GM19397 (cell line): ENCODE data around the gene PLPP7.

Experiments used
- ATAC-seq: cut with Tn5 transposase; IDR thresholded peaks from one replicate; pipeline ENCODE4 v1.9.1; 2021; ENCODE audit warnings: mild to moderate bottlenecking, moderate library complexity; ENCODE audit not compliant: unreplicated experiment

PLPP7 gene

GRCh38 chr9:131302244-131303075 is 12.9 kb downstream of the PLPP7 start:
- ATAC-seq = no peak

GRCh38 chr9:131303381-131304321 is 14.1 kb downstream of the PLPP7 start:
- no peak for ATAC-seq

GRCh38 chr9:131304676-131305355 is 15.3 kb downstream of the PLPP7 start:
- no peak for ATAC-seq

GRCh38 chr9:131306397-131307004 is 17.0 kb downstream of the PLPP7 start:
- no peak for ATAC-seq

GRCh38 chr9:131307974-131308373 is 18.5 kb downstream of the PLPP7 start:
- no peak for ATAC-seq

GRCh38 chr9:131308452-131308851 is 18.9 kb downstream of the PLPP7 start:
- ATAC-seq = no peak

GRCh38 chr9:131308906-131309529 is 19.5 kb downstream of the PLPP7 start:
- ATAC-seq = no peak

- ATAC-seq = no peak
These were observed 20.2 kb downstream of the PLPP7 start for GRCh38 chr9:131309530-131310276.

GRCh38 chr9:131310833-131311554 is 21.5 kb downstream of the PLPP7 start:
- no peak for ATAC-seq

GRCh38 chr9:131312246-131312645 is 22.7 kb downstream of the PLPP7 start:
- ATAC-seq = no peak

GRCh38 chr9:131312822-131313770 is 23.6 kb downstream of the PLPP7 start:
- no peak for ATAC-seq

GRCh38 chr9:131318231-131319085 is 28.9 kb downstream of the PLPP7 start:
- ATAC-seq = no peak

GRCh38 chr9:131319486-131319885 is 30.0 kb downstream of the PLPP7 start:
- ATAC-seq = no peak

- no peak for ATAC-seq
These were observed 30.6 kb downstream of the PLPP7 start for GRCh38 chr9:131320031-131320685.

- no peak for ATAC-seq
These were observed 34.1 kb downstream of the PLPP7 start for GRCh38 chr9:131323629-131324028.
